Keratinocyte (primary cell): ENCODE measurements around the gene FLAD1. TPM values are rescaled to one million over a fixed set of nuclear protein-coding genes. Genes with fewer than 3 reads are reported as not detected.

Source experiments
- DNase-seq: peaks from one replicate; pipeline ENCODE4 v3.0.0-alpha.2; 2011; ENCODE audit warnings: low read depth, missing footprints, low spot score
- FAIRE-seq: peaks from 2 replicates; lab custom pipeline; 2011; peaks lifted over from hg19 to GRCh38; lab: Jason Lieb, UNC
- H2AFZ ChIP-seq: 2 replicates; pipeline ENCODE4 v1.6.0; 2012; ENCODE audit warnings: low read length, control low read depth, inconsistent platforms; ENCODE audit not compliant: control insufficient read depth
- H3K27ac ChIP-seq: 2 replicates; pipeline ENCODE4 v1.5.1; 2011; ENCODE audit warnings: low read length; ENCODE audit not compliant: control insufficient read depth, insufficient read depth
- H3K27me3 ChIP-seq: 3 replicates; pipeline ENCODE4 v1.6.0; 2011; ENCODE audit warnings: low read length; ENCODE audit not compliant: control insufficient read depth, insufficient read depth; ENCODE audit errors: extremely low read depth
- H3K36me3 ChIP-seq, 2 experiments: 2 replicates in 1 of 2; 3 replicates in 1 of 2; pipeline ENCODE4 v1.5.1; 2011; ENCODE audit warnings: low read length in 2 of 2, mild to moderate bottlenecking in 1 of 2; ENCODE audit not compliant: control insufficient read depth in 2 of 2, insufficient read depth in 2 of 2; ENCODE audit errors: extremely low read depth in 1 of 2
- H3K4me1 ChIP-seq: 3 replicates; pipeline ENCODE4 v1.5.1; 2011; ENCODE audit warnings: low read length; ENCODE audit not compliant: control insufficient read depth, insufficient read depth; ENCODE audit errors: extremely low read depth
- H3K4me2 ChIP-seq: 3 replicates; pipeline ENCODE4 v1.6.0; 2011; ENCODE audit warnings: low read depth, low read length; ENCODE audit not compliant: control insufficient read depth, insufficient read depth; ENCODE audit errors: extremely low read depth
- H3K4me3 ChIP-seq, 3 experiments: fragments of 200-600 bp in 1 of 3; sonication (generic) in 1 of 3; 2 replicates in 2 of 3; 3 replicates in 1 of 3; pipeline ENCODE4 v1.5.1; 2011 to 2016; ENCODE audit warnings: low read length in 3 of 3, mild to moderate bottlenecking in 3 of 3, control low read depth in 2 of 3, inconsistent platforms in 1 of 3, low read depth in 1 of 3, mixed read lengths in 1 of 3, mixed run types in 1 of 3, moderate library complexity in 1 of 3; ENCODE audit not compliant: control insufficient read depth in 2 of 3, insufficient read depth in 2 of 3; ENCODE audit errors: extremely low read depth in 1 of 3
- H3K79me2 ChIP-seq: 2 replicates; pipeline ENCODE4 v1.6.0; 2012; ENCODE audit warnings: low read length; ENCODE audit not compliant: control insufficient read depth, insufficient read depth
- H3K9ac ChIP-seq: 3 replicates; pipeline ENCODE4 v1.6.0; 2011; ENCODE audit warnings: low read length; ENCODE audit not compliant: control insufficient read depth, insufficient read depth; ENCODE audit errors: extremely low read depth
- H3K9me1 ChIP-seq: 3 replicates; pipeline ENCODE4 v1.6.0; 2011; ENCODE audit warnings: low read length; ENCODE audit not compliant: control insufficient read depth, insufficient read depth; ENCODE audit errors: extremely low read depth
- H3K9me3 ChIP-seq: 2 replicates; pipeline ENCODE4 v1.5.1; 2012; ENCODE audit warnings: low read depth, low read length; ENCODE audit not compliant: control insufficient read depth
- H4K20me1 ChIP-seq: 3 replicates; pipeline ENCODE4 v1.6.0; 2011; ENCODE audit warnings: low read length; ENCODE audit not compliant: control insufficient read depth, insufficient read depth; ENCODE audit errors: extremely low read depth
- EZH2 ChIP-seq: IDR thresholded peaks from one replicate; pipeline ENCODE4 v1.6.1; 2012; ENCODE audit warnings: inconsistent platforms, mild to moderate bottlenecking, low read length, moderate library complexity
- dilution Hi-C: fragments of 300-500 bp; cut with MboI; formaldehyde crosslinking; loops from one replicate; pipeline ENCODE4 v1.7.0; 2020; ENCODE audit warnings: low sequenced_read_pairs; ENCODE audit not compliant: extremely low pct_ligation_motif_present
- polyA plus RNA-seq, 5 experiments: library from polyadenylated mRNA; depleted of rRNA in 3 of 5; stranded (reverse) in 3 of 5; stranded (forward) in 1 of 5; unstranded in 1 of 5; fragments of >200 nt; gene quantifications; 1 replicate in 1 of 5; 2 replicates in 3 of 5; 3 replicates in 1 of 5; pipeline versions ENCODE4 v1.2.1 to v1.2.3, GENCODE V29; 2011 to 2012; ENCODE audit warnings: missing spikeins in 2 of 5, low read depth in 1 of 5, low replicate concordance in 1 of 5
- TF ChIP-seq, protein P1 (sequence below), 3 experiments: IDR thresholded peaks in 1 of 3; conservative IDR thresholded peaks in 1 of 3; optimal IDR thresholded peaks in 1 of 3; 2 replicates in 2 of 3; 3 replicates in 1 of 3; pipeline versions ENCODE3 to v1.5.1; 2011; ENCODE audit warnings: low read length in 3 of 3, mild to moderate bottlenecking in 3 of 3, moderate library complexity in 2 of 3, control low read depth in 1 of 3, inconsistent platforms in 1 of 3; ENCODE audit not compliant: insufficient read depth in 2 of 3; ENCODE audit errors: extremely low read depth in 1 of 3

The FLAD1 gene
- polyA plus RNA-seq, 1 donor (not counting 4 experiments of a cell fraction or from before 2014, with no cell fraction given), result 51.4 TPM

- H3K27ac ChIP-seq, result no peak overlapping the region
- DNase-seq (no peak), FAIRE-seq (no peak)
- no peak overlapping the region for H3K4me3 ChIP-seq
- H3K9me3 ChIP-seq, result no peaks in the 10 kb centered on the region
- H3K9ac ChIP-seq, result no peak overlapping the region
- H3K27me3 ChIP-seq, result no peaks in the 10 kb centered on the region
- TF ChIP-seq EZH2, result no peak
- TF ChIP-seq, protein P1, sequence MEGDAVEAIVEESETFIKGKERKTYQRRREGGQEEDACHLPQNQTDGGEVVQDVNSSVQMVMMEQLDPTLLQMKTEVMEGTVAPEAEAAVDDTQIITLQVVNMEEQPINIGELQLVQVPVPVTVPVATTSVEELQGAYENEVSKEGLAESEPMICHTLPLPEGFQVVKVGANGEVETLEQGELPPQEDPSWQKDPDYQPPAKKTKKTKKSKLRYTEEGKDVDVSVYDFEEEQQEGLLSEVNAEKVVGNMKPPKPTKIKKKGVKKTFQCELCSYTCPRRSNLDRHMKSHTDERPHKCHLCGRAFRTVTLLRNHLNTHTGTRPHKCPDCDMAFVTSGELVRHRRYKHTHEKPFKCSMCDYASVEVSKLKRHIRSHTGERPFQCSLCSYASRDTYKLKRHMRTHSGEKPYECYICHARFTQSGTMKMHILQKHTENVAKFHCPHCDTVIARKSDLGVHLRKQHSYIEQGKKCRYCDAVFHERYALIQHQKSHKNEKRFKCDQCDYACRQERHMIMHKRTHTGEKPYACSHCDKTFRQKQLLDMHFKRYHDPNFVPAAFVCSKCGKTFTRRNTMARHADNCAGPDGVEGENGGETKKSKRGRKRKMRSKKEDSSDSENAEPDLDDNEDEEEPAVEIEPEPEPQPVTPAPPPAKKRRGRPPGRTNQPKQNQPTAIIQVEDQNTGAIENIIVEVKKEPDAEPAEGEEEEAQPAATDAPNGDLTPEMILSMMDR (optimal IDR thresholded peaks at IDR 0.05 in 1 of 3, IDR thresholded peaks at IDR 0.05 in 1 of 3, conservative IDR thresholded peaks at IDR 0.05 in 1 of 3; ENCODE audit: extremely low read depth in 1 of 3, insufficient read depth in 2 of 3, low read length in 3 of 3), result no peak
- peaks cover 23 to 28% of the 10 kb centered on the region in 2 experiments for H3K36me3 ChIP-seq
- no peak overlapping the region for H2AFZ ChIP-seq
- peaks cover 19% of the 10 kb centered on the region for H3K4me1 ChIP-seq
- H3K4me2 ChIP-seq, result no peak overlapping the region
- no peaks in the 10 kb centered on the region for H3K9me1 ChIP-seq
- dilution Hi-C loops, result no loop called here
- peaks cover 38% of the 10 kb centered on the region for H3K79me2 ChIP-seq
- peaks cover 3% of the 10 kb centered on the region for H4K20me1 ChIP-seq
These were observed 4.2 kb downstream of the FLAD1 start for GRCh38 chr1:154987326-154987725.

GRCh38 chr1:154988058-154988954 lies 5.2 kb downstream of the FLAD1 start:
- Histone ChIP-seq H3K9ac (no peak overlapping the region), H3K79me2 (peaks cover 38% of the 10 kb centered on the region)
- TF ChIP-seq, protein P1 (optimal IDR thresholded peaks at IDR 0.05 in 1 of 3, IDR thresholded peaks at IDR 0.05 in 1 of 3, conservative IDR thresholded peaks at IDR 0.05 in 1 of 3; ENCODE audit: extremely low read depth in 1 of 3, insufficient read depth in 2 of 3, low read length in 3 of 3), result peak in 1 of 3 experiments; percentile 8
- TF ChIP-seq EZH2, result no peak

More at GRCh38 chr1:154988058-154988954, 5.2 kb downstream of the FLAD1 start:
- Histone ChIP-seq H3K27ac (no peak overlapping the region), H3K4me3 (no peak overlapping the region), H3K36me3 (peaks cover 23 to 28% of the 10 kb centered on the region in 2 experiments), H3K9me3 (no peaks in the 10 kb centered on the region), H3K4me2 (no peak overlapping the region), H4K20me1 (peaks cover 3% of the 10 kb centered on the region), H3K9me1 (no peaks in the 10 kb centered on the region), H3K4me1 (peaks cover 13% of the 10 kb centered on the region), H3K27me3 (no peaks in the 10 kb centered on the region), H2AFZ (no peak overlapping the region)
- dilution Hi-C loops, result no loop called here
- FAIRE-seq, result no peak
- DNase-seq, result no peak
